Aorta (tissue), 5 donors: ENCODE results near the gene RIPOR1. TPM values are rescaled to one million over a fixed set of nuclear protein-coding genes. Genes with fewer than 3 reads are reported as not detected.

Experiments used
- ATAC-seq: fragments of 200-7000 bp; cut with Tn5 transposase; one replicate; pipeline ENCODE4 v1.9.1; 2022; ENCODE audit warnings: moderate library complexity; ENCODE audit not compliant: low FRiP score
- DNase-seq, 2 donors: peaks; one replicate each; pipeline ENCODE4 v3.0.0-alpha.2; 2020
- H3K27ac ChIP-seq, 2 donors: one replicate each; pipeline ENCODE4 v1.5.1; 2013; ENCODE audit warnings: low read length in 2 of 2, mild to moderate bottlenecking in 2 of 2, moderate library complexity in 2 of 2, control low read depth in 1 of 2, inconsistent platforms in 1 of 2, low read depth in 1 of 2
- H3K27me3 ChIP-seq, 2 donors: one replicate each; pipeline ENCODE4 v1.6.1; 2013; ENCODE audit warnings: control low read depth in 1 of 2, low read length in 1 of 2, mild to moderate bottlenecking in 1 of 2, moderate library complexity in 1 of 2; ENCODE audit not compliant: insufficient read depth in 2 of 2, control insufficient read depth in 1 of 2
- H3K36me3 ChIP-seq, 2 donors: one replicate each; pipeline ENCODE4 v1.6.1; 2013; ENCODE audit warnings: control low read depth in 1 of 2, low read length in 1 of 2, mild to moderate bottlenecking in 1 of 2; ENCODE audit not compliant: insufficient read depth in 2 of 2, control insufficient read depth in 1 of 2
- H3K4me1 ChIP-seq, 2 donors: one replicate each; pipeline ENCODE4 v1.6.1; 2013; ENCODE audit warnings: low read length in 2 of 2, control low read depth in 1 of 2, mild to moderate bottlenecking in 1 of 2, moderate library complexity in 1 of 2; ENCODE audit not compliant: insufficient read depth in 2 of 2, control insufficient read depth in 1 of 2
- H3K4me3 ChIP-seq, 2 donors: one replicate each; pipeline ENCODE4 v1.5.1; 2013; ENCODE audit warnings: low read length in 2 of 2, control low read depth in 1 of 2, mild to moderate bottlenecking in 1 of 2
- H3K9me3 ChIP-seq: one replicate; pipeline ENCODE4 v1.6.1; 2013; ENCODE audit warnings: mild to moderate bottlenecking, low read length; ENCODE audit not compliant: control insufficient read depth
- WGBS, 2 donors: extraction: QIAGEN DNeasy Blood & Tissue Kit; methylation state at CpG; one replicate each; pipeline ENCODE4 v1.1.7; 2013; 5-methylcytosine and 5-hydroxymethylcytosine counted together
- intact Hi-C, 2 donors: fragments of 100-400 bp; cut with DNase I; formaldehyde crosslinking; loops; one replicate each; pipeline versions ENCODE4 v1.14.2 to v1.15.0; 2022
- polyA plus RNA-seq, 2 donors: library from polyadenylated mRNA; stranded (reverse); fragments of 200-250 nt; gene quantifications; one replicate each; pipeline ENCODE4 v1.2.3, GENCODE V29; 2013
- total RNA-seq, 2 donors: library from RNA; stranded (reverse); fragmentation: NEBNext Ultra II Directional; extraction: Animal tissue kit (Norgen Biotek cat#: 25700); gene quantifications; one replicate each; pipeline ENCODE4 v1.2.1, GENCODE V29; 2021
- donor health status: healthy with polysubstance abuse.
- donor health status: Bipolar disorder and iron deficiency.
- donor health status: DM: no; HTN: no; CAD: no.
- donor health status: DM: no; HTN: no; CAD: no.
- donor health status: DM: yes; HTN: yes; CAD: no.

RIPOR1 gene
- total and polyA plus RNA-seq, 4 donors: 22.7 to 120 (median 85.5) TPM

GRCh38 chr16:67594256-67594915, 65.8 kb downstream of the RIPOR1 start:
- ATAC-seq: no peak
- Histone ChIP-seq H3K36me3 (no peaks in the 10 kb centered on the region), H3K4me3 (no peak overlapping the region), H3K4me1 (peaks cover 2 to 5% of the 10 kb centered on the region in 2 donors), H3K9me3 (no peaks in the 10 kb centered on the region), H3K27ac (no peak overlapping the region), H3K27me3 (no peaks in the 10 kb centered on the region)
- no peak for DNase-seq
- intact Hi-C loops: no loop called here
- WGBS, 2 donors: 91 to 92% methylated on average over 5 of the region's 5 CpGs

- Histone ChIP-seq H3K27ac (peak overlapping the region in 1 of 2 donors; percentile 57), H3K27me3 (no peaks in the 10 kb centered on the region), H3K4me3 (no peak overlapping the region), H3K9me3 (no peaks in the 10 kb centered on the region), H3K4me1 (peaks cover 3 to 5% of the 10 kb centered on the region in 2 donors), H3K36me3 (no peaks in the 10 kb centered on the region)
- intact Hi-C loops: no loop called here
- 0 to 12% methylated on average over 1 of the region's 1 CpG for WGBS, 2 donors
- no peak for DNase-seq
- ATAC-seq: no peak
These were observed 66.3 kb downstream of the RIPOR1 start for GRCh38 chr16:67594956-67595355.

Other genes starting within 250 kb of the RIPOR1 start
- 1 to 10 TPM; 2.5 to 6.9 TPM for gene PLEKHG4, start 249.3 kb upstream of the RIPOR1 start, total RNA-seq
- gene PLEKHG4, start 249.3 kb upstream of the RIPOR1 start, polyA plus RNA-seq: 10 to 100 TPM in 1 of 2 donors, 1 to 10 TPM in 1; 2.1 to 16.7 TPM
- under 1 TPM in 1 of 2 donors, not detected in 1; 0.12 TPM for gene KCTD19, start 202.1 kb upstream of the RIPOR1 start, total RNA-seq
- gene KCTD19, start 202.1 kb upstream of the RIPOR1 start, polyA plus RNA-seq: not detected
- under 1 TPM in 1 of 2 donors, not detected in 1; 0.51 TPM for gene LRRC36, start 202.0 kb upstream of the RIPOR1 start, total RNA-seq
- not detected for gene LRRC36, start 202.0 kb upstream of the RIPOR1 start, polyA plus RNA-seq
- gene TPPP3, start 135.3 kb upstream of the RIPOR1 start, total RNA-seq: 10 to 100 TPM in 1 of 2 donors, 1 to 10 TPM in 1; 7.2 to 13.5 TPM
- 10 to 100 TPM; 34.3 to 51.9 TPM for gene TPPP3, start 135.3 kb upstream of the RIPOR1 start, polyA plus RNA-seq
- 10 to 100 TPM in 1 of 2 donors, 1 to 10 TPM in 1; 8.4 to 14.8 TPM for gene ZDHHC1, start 112.4 kb upstream of the RIPOR1 start, total RNA-seq
- gene ZDHHC1, start 112.4 kb upstream of the RIPOR1 start, polyA plus RNA-seq: 10 to 100 TPM in 1 of 2 donors, 1 to 10 TPM in 1; 5.3 to 11.3 TPM
- 1 to 10 TPM in 1 of 2 donors, not detected in 1; 1.1 TPM for gene HSD11B2, start 97.7 kb upstream of the RIPOR1 start, total RNA-seq
- gene HSD11B2, start 97.7 kb upstream of the RIPOR1 start, polyA plus RNA-seq: 10 to 100 TPM in 1 of 2 donors, not detected in 1; 13.3 TPM
- gene ATP6V0D1, start 47.7 kb upstream of the RIPOR1 start, total RNA-seq: 10 to 100 TPM; 58.7 to 62.0 TPM
- gene ATP6V0D1, start 47.7 kb upstream of the RIPOR1 start, polyA plus RNA-seq: 10 to 100 TPM; 52.0 to 88.0 TPM
- gene AGRP, start 45.3 kb upstream of the RIPOR1 start, total RNA-seq: not detected
- 1 to 10 TPM in 1 of 2 donors, not detected in 1; 1.5 TPM for gene AGRP, start 45.3 kb upstream of the RIPOR1 start, polyA plus RNA-seq
- 10 to 100 TPM; 28.5 to 35.8 TPM for gene CTCF, start 33.7 kb downstream of the RIPOR1 start, total RNA-seq
- 10 to 100 TPM; 16.5 to 25.8 TPM for gene CTCF, start 33.7 kb downstream of the RIPOR1 start, polyA plus RNA-seq
- gene CARMIL2, start 116.3 kb downstream of the RIPOR1 start, total RNA-seq: 1 to 10 TPM; 3.0 to 4.0 TPM
- gene CARMIL2, start 116.3 kb downstream of the RIPOR1 start, polyA plus RNA-seq: 1 to 10 TPM in 1 of 2 donors, under 1 TPM in 1; 0.13 to 3.7 TPM
- 10 to 100 TPM; 15.7 to 21.9 TPM for gene ACD, start 131.4 kb downstream of the RIPOR1 start, total RNA-seq
- gene ACD, start 131.4 kb downstream of the RIPOR1 start, polyA plus RNA-seq: 10 to 100 TPM in 1 of 2 donors, 1 to 10 TPM in 1; 7.0 to 34.6 TPM
- 1 to 10 TPM; 3.9 to 5.3 TPM for gene PARD6A, start 132.1 kb downstream of the RIPOR1 start, total RNA-seq
- 1 to 10 TPM; 5.9 to 7.8 TPM for gene PARD6A, start 132.1 kb downstream of the RIPOR1 start, polyA plus RNA-seq
- gene ENKD1, start 137.9 kb downstream of the RIPOR1 start, total RNA-seq: 10 to 100 TPM in 1 of 2 donors, 1 to 10 TPM in 1; 9.7 to 15.2 TPM
- 10 to 100 TPM; 13.3 to 73.8 TPM for gene ENKD1, start 137.9 kb downstream of the RIPOR1 start, polyA plus RNA-seq
- gene C16orf86, start 138.0 kb downstream of the RIPOR1 start, total RNA-seq: 1 to 10 TPM; 2.6 to 7.9 TPM
- 10 to 100 TPM in 1 of 2 donors, 1 to 10 TPM in 1; 3.1 to 14.4 TPM for gene C16orf86, start 138.0 kb downstream of the RIPOR1 start, polyA plus RNA-seq
- gene GFOD2, start 190.5 kb downstream of the RIPOR1 start, total RNA-seq: 10 to 100 TPM; 18.7 to 27.3 TPM
- 1 to 10 TPM; 7.4 to 8.5 TPM for gene GFOD2, start 190.5 kb downstream of the RIPOR1 start, polyA plus RNA-seq